Colon (tissue), 2 donors: ENCODE measurements around the gene COL27A1.

Experiments
- FAIRE-seq: peaks from 2 replicates; lab custom pipeline; 2012; peaks lifted over from hg19 to GRCh38; lab: Jason Lieb, UNC
- donor health status: control.
- donor health status: control.

COL27A1 gene

GRCh38 chr9:114288193-114289091 lies 133.1 kb downstream of the COL27A1 start:
- no peak for FAIRE-seq

GRCh38 chr9:114289106-114289505 lies 133.8 kb downstream of the COL27A1 start:
- no peak for FAIRE-seq

GRCh38 chr9:114289571-114290481 lies 134.5 kb downstream of the COL27A1 start:
- no peak for FAIRE-seq

GRCh38 chr9:114290561-114290986 lies 135.2 kb downstream of the COL27A1 start:
- no peak for FAIRE-seq

- FAIRE-seq = no peak
Measured at GRCh38 chr9:114291064-114291474, 135.7 kb downstream of the COL27A1 start.

- FAIRE-seq = no peak
Measured at GRCh38 chr9:114291886-114292590, 136.7 kb downstream of the COL27A1 start.

- FAIRE-seq = no peak
Measured at GRCh38 chr9:114294664-114295063, 139.3 kb downstream of the COL27A1 start.

GRCh38 chr9:114296338-114296737 lies 141.0 kb downstream of the COL27A1 start:
- no peak for FAIRE-seq

- no peak for FAIRE-seq
Measured at GRCh38 chr9:114299286-114300152, 144.2 kb downstream of the COL27A1 start.

- FAIRE-seq = no peak
Measured at GRCh38 chr9:114300153-114300845, 145.0 kb downstream of the COL27A1 start.

- FAIRE-seq = no peak
Measured at GRCh38 chr9:114300846-114301797, 145.8 kb downstream of the COL27A1 start.

GRCh38 chr9:114301798-114302565 lies 146.6 kb downstream of the COL27A1 start:
- FAIRE-seq = no peak

GRCh38 chr9:114302727-114303126 lies 147.4 kb downstream of the COL27A1 start:
- FAIRE-seq = no peak

- FAIRE-seq = no peak
Measured at GRCh38 chr9:114303571-114303970, 148.2 kb downstream of the COL27A1 start.

- no peak for FAIRE-seq
Measured at GRCh38 chr9:114303977-114304376, 148.6 kb downstream of the COL27A1 start.

- FAIRE-seq = no peak
Measured at GRCh38 chr9:114304416-114305188, 149.3 kb downstream of the COL27A1 start.

- no peak for FAIRE-seq
Measured at GRCh38 chr9:114307899-114308267, 152.5 kb downstream of the COL27A1 start.
